ENCODE results near the gene CADM3. TPM values are rescaled to one million over a fixed set of nuclear protein-coding genes. Genes with fewer than 3 reads are reported as not detected.

The CADM3 gene
- total RNA-seq, 1 donor from 2014 or later = 4.0 TPM

DNA sequence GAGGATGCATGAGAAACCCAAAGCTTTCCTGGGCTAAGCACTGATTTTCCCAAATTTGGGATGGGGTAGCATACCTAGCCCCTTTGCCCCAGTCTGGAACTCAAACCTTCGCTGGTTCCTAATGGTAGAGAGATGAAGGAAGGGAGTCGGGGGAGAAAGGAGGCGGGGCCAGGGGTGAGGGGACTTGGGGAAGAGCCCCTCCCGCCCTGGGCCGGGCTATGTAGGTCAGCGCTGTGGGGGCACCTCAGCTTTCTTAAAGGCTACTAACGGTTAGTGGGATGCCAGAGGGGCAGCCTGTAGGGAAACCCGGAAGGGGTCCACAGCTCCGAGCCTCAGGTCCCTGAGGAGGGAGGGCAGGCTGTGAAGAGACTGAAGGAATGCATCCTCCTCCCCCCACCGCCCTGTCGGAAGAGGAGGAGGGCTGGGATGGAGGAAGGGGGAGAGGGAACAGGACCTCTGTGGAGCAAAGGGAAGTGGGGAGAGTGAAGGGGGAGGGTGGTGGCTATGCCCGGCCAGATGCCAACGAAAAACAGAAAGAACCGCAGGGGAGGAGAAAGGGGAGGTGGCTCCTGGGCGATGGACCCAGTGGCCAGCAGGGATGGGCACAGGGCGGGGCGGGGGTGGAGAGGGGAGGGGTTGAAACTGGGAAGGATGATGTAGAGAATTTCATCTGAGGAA, 1.3 kb downstream of the CADM3 start:
- Mint-ChIP-seq H3K4me3 (ENCODE audit: unreplicated experiment) (peak overlapping the region; percentile 95), H3K36me3 (ENCODE audit: low read depth, unreplicated experiment) (peaks cover 11% of the 10 kb centered on the region), H3K27ac (ENCODE audit: unreplicated experiment) (no peak overlapping the region), H3K4me1 (ENCODE audit: unreplicated experiment) (peaks cover 11% of the 10 kb centered on the region), H3K9me3 (ENCODE audit: unreplicated experiment) (peaks cover 4% of the 10 kb centered on the region), H3K27me3 (ENCODE audit: unreplicated experiment) (peaks cover 17% of the 10 kb centered on the region)
- no peak for DNase-seq (ENCODE audit: low spot score)
- TF ChIP-seq, protein P1, sequence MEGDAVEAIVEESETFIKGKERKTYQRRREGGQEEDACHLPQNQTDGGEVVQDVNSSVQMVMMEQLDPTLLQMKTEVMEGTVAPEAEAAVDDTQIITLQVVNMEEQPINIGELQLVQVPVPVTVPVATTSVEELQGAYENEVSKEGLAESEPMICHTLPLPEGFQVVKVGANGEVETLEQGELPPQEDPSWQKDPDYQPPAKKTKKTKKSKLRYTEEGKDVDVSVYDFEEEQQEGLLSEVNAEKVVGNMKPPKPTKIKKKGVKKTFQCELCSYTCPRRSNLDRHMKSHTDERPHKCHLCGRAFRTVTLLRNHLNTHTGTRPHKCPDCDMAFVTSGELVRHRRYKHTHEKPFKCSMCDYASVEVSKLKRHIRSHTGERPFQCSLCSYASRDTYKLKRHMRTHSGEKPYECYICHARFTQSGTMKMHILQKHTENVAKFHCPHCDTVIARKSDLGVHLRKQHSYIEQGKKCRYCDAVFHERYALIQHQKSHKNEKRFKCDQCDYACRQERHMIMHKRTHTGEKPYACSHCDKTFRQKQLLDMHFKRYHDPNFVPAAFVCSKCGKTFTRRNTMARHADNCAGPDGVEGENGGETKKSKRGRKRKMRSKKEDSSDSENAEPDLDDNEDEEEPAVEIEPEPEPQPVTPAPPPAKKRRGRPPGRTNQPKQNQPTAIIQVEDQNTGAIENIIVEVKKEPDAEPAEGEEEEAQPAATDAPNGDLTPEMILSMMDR (IDR thresholded peaks at IDR 0.05; ENCODE audit: unreplicated experiment) = no peak

- Mint-ChIP-seq H3K27me3 (ENCODE audit: unreplicated experiment) (peaks cover 17% of the 10 kb centered on the region), H3K4me1 (ENCODE audit: unreplicated experiment) (peaks cover 11% of the 10 kb centered on the region), H3K27ac (ENCODE audit: unreplicated experiment) (no peak overlapping the region), H3K36me3 (ENCODE audit: low read depth, unreplicated experiment) (peaks cover 11% of the 10 kb centered on the region), H3K9me3 (ENCODE audit: unreplicated experiment) (peaks cover 4% of the 10 kb centered on the region), H3K4me3 (ENCODE audit: unreplicated experiment) (peak overlapping the region; percentile 32)
- no peak for DNase-seq (ENCODE audit: low spot score)
- TF ChIP-seq, protein P1 (IDR thresholded peaks at IDR 0.05; ENCODE audit: unreplicated experiment) = no peak
These were observed 1.9 kb downstream of the CADM3 start for GRCh38 chr1:159173320-159173719.

- H3K9me3 Mint-ChIP-seq (ENCODE audit: unreplicated experiment) = peaks cover 4% of the 10 kb centered on the region
- peaks cover 13% of the 10 kb centered on the region for H3K27me3 Mint-ChIP-seq (ENCODE audit: unreplicated experiment)
- DNase-seq (ENCODE audit: low spot score) = no peak
- H3K27ac Mint-ChIP-seq (ENCODE audit: unreplicated experiment) = no peak overlapping the region
- peaks cover 11% of the 10 kb centered on the region for H3K4me1 Mint-ChIP-seq (ENCODE audit: unreplicated experiment)
- TF ChIP-seq, protein P1 (IDR thresholded peaks at IDR 0.05; ENCODE audit: unreplicated experiment) = no peak
- H3K36me3 Mint-ChIP-seq (ENCODE audit: low read depth, unreplicated experiment) = peaks cover 8% of the 10 kb centered on the region
- H3K4me3 Mint-ChIP-seq (ENCODE audit: unreplicated experiment) = no peak overlapping the region
These were observed 4.2 kb downstream of the CADM3 start for GRCh38 chr1:159175571-159175970.

DNA sequence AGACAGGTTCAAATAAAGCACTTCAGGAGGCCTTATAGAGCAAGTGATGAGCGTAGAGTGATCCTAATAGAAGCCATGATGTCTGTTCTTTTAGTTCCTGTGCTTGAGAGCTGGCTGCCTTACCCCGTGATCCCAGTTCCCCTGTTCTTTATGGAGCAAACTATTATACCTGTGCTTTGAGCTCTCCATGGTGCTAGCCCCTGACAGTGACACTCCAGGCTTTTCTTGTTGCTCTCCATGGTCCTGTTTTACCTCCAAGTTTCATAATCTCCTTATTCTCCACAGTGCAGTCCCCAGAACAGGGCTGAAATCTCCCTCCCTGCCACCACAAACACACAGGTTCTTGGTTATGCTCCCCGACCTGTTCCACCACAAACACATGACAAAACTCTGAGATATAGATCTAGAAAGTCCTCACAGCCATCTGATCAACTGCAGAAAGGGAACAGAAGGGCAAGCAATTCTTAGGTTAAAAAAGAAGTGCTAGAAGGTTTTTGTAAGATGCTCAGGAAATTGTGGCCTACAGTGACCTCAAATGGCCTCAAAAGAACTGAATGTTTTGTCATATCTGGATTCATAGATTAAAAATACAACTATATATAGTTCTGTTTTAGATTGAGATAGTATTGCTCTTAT, 6.0 kb downstream of the CADM3 start:
- peaks cover 6% of the 10 kb centered on the region for H3K27me3 Mint-ChIP-seq (ENCODE audit: unreplicated experiment)
- no peaks in the 10 kb centered on the region for H3K9me3 Mint-ChIP-seq (ENCODE audit: unreplicated experiment)
- no peak overlapping the region for H3K27ac Mint-ChIP-seq (ENCODE audit: unreplicated experiment)
- H3K4me3 Mint-ChIP-seq (ENCODE audit: unreplicated experiment) = no peak overlapping the region
- TF ChIP-seq, protein P1 (IDR thresholded peaks at IDR 0.05; ENCODE audit: unreplicated experiment) = no peak
- H3K4me1 Mint-ChIP-seq (ENCODE audit: unreplicated experiment) = peaks cover 7% of the 10 kb centered on the region
- DNase-seq (ENCODE audit: low spot score) = peak; percentile 73
- no peaks in the 10 kb centered on the region for H3K36me3 Mint-ChIP-seq (ENCODE audit: low read depth, unreplicated experiment)

DNA sequence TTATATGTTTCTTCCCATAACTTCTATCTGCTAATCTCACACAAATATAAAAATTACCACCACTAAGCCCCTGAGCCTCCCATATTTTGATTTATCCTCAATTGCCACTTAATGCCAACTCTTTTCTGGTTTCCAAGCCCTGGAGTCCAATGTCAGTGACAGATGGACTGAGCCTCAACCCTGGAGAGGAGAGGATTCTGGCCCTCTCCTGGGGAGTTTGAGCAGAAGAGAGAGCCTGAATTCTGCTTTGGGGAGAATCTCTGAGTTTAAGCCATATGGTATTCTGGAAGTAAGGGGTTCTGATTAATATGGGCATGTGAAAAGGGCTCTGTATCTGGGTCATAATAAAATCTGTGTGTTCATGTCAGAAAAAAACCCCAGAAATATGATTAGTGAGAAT, 8.5 kb downstream of the CADM3 start:
- Mint-ChIP-seq H3K27ac (ENCODE audit: unreplicated experiment) (no peak overlapping the region), H3K36me3 (ENCODE audit: low read depth, unreplicated experiment) (no peaks in the 10 kb centered on the region), H3K4me1 (ENCODE audit: unreplicated experiment) (peaks cover 10% of the 10 kb centered on the region), H3K9me3 (ENCODE audit: unreplicated experiment) (no peaks in the 10 kb centered on the region), H3K27me3 (ENCODE audit: unreplicated experiment) (peaks cover 2% of the 10 kb centered on the region), H3K4me3 (ENCODE audit: unreplicated experiment) (no peak overlapping the region)
- no peak for DNase-seq (ENCODE audit: low spot score)
- TF ChIP-seq, protein P1 (IDR thresholded peaks at IDR 0.05; ENCODE audit: unreplicated experiment) = no peak
